Measurements from ENCODE around the gene FRZB.

Gene FRZB

GRCh38 chr2:182826064-182826463 is 40.4 kb downstream of the FRZB start:
- no peak overlapping the region for H3K4me3 ChIP-seq (ENCODE audit: insufficient read length, low read depth)
- no peak overlapping the region for H3K9ac ChIP-seq (ENCODE audit: insufficient read length, low read depth)
- no peaks in the 10 kb centered on the region for H3K9me3 ChIP-seq (ENCODE audit: insufficient read depth, low read length)
- TF ChIP-seq SUZ12 (IDR thresholded peaks at IDR 0.05; ENCODE audit: extremely low read depth, insufficient read depth, insufficient read length): no peak
- TF ChIP-seq ZNF274 (IDR thresholded peaks at IDR 0.05; ENCODE audit: low read depth, low read length): no peak
- TF ChIP-seq YY1 (IDR thresholded peaks at IDR 0.05; ENCODE audit: insufficient read depth, insufficient read length): no peak
- no peak for DNase-seq (ENCODE audit: low read depth, low spot score)
- no peaks in the 10 kb centered on the region for H3K4me1 ChIP-seq (ENCODE audit: insufficient read depth, insufficient read length)
- H3K36me3 ChIP-seq (ENCODE audit: insufficient read depth, insufficient read length, low read length): no peaks in the 10 kb centered on the region
- no peaks in the 10 kb centered on the region for H3K27me3 ChIP-seq (ENCODE audit: insufficient read depth, insufficient read length)

GRCh38 chr2:182824767-182825158 is 41.7 kb downstream of the FRZB start:
- Histone ChIP-seq H3K9ac (ENCODE audit: insufficient read length, low read depth) (no peak overlapping the region), H3K4me1 (ENCODE audit: insufficient read depth, insufficient read length) (no peaks in the 10 kb centered on the region), H3K36me3 (ENCODE audit: insufficient read depth, insufficient read length, low read length) (no peaks in the 10 kb centered on the region), H3K4me3 (ENCODE audit: insufficient read length, low read depth) (no peak overlapping the region), H3K9me3 (ENCODE audit: insufficient read depth, low read length) (no peaks in the 10 kb centered on the region), H3K27me3 (ENCODE audit: insufficient read depth, insufficient read length) (no peaks in the 10 kb centered on the region)
- no peak for DNase-seq (ENCODE audit: low read depth, low spot score)
- no peak for TF ChIP-seq ZNF274 (IDR thresholded peaks at IDR 0.05; ENCODE audit: low read depth, low read length)
- no peak for TF ChIP-seq SUZ12 (IDR thresholded peaks at IDR 0.05; ENCODE audit: extremely low read depth, insufficient read depth, insufficient read length)
- TF ChIP-seq YY1 (IDR thresholded peaks at IDR 0.05; ENCODE audit: insufficient read depth, insufficient read length): no peak

- Histone ChIP-seq H3K4me3 (ENCODE audit: insufficient read length, low read depth) (no peak overlapping the region), H3K4me1 (ENCODE audit: insufficient read depth, insufficient read length) (no peaks in the 10 kb centered on the region), H3K9ac (ENCODE audit: insufficient read length, low read depth) (no peak overlapping the region), H3K27me3 (ENCODE audit: insufficient read depth, insufficient read length) (no peaks in the 10 kb centered on the region), H3K36me3 (ENCODE audit: insufficient read depth, insufficient read length, low read length) (no peaks in the 10 kb centered on the region), H3K9me3 (ENCODE audit: insufficient read depth, low read length) (no peaks in the 10 kb centered on the region)
- TF ChIP-seq ZNF274 (IDR thresholded peaks at IDR 0.05; ENCODE audit: low read depth, low read length) (no peak), YY1 (IDR thresholded peaks at IDR 0.05; ENCODE audit: insufficient read depth, insufficient read length) (no peak), SUZ12 (IDR thresholded peaks at IDR 0.05; ENCODE audit: extremely low read depth, insufficient read depth, insufficient read length) (no peak)
- no peak for DNase-seq (ENCODE audit: low read depth, low spot score)
Measured at GRCh38 chr2:182824056-182824766, 42.2 kb downstream of the FRZB start.

GRCh38 chr2:182822733-182823132 is 43.7 kb downstream of the FRZB start:
- Histone ChIP-seq H3K27me3 (ENCODE audit: insufficient read depth, insufficient read length) (no peaks in the 10 kb centered on the region), H3K4me1 (ENCODE audit: insufficient read depth, insufficient read length) (no peaks in the 10 kb centered on the region), H3K9me3 (ENCODE audit: insufficient read depth, low read length) (no peaks in the 10 kb centered on the region), H3K9ac (ENCODE audit: insufficient read length, low read depth) (no peak overlapping the region), H3K36me3 (ENCODE audit: insufficient read depth, insufficient read length, low read length) (no peaks in the 10 kb centered on the region), H3K4me3 (ENCODE audit: insufficient read length, low read depth) (no peak overlapping the region)
- DNase-seq (ENCODE audit: low read depth, low spot score): no peak
- TF ChIP-seq ZNF274 (IDR thresholded peaks at IDR 0.05; ENCODE audit: low read depth, low read length) (no peak), SUZ12 (IDR thresholded peaks at IDR 0.05; ENCODE audit: extremely low read depth, insufficient read depth, insufficient read length) (no peak), YY1 (IDR thresholded peaks at IDR 0.05; ENCODE audit: insufficient read depth, insufficient read length) (no peak)

GRCh38 chr2:182821182-182821581 is 45.3 kb downstream of the FRZB start:
- DNase-seq (ENCODE audit: low read depth, low spot score): no peak
- Histone ChIP-seq H3K27me3 (ENCODE audit: insufficient read depth, insufficient read length) (no peaks in the 10 kb centered on the region), H3K4me3 (ENCODE audit: insufficient read length, low read depth) (no peak overlapping the region), H3K9ac (ENCODE audit: insufficient read length, low read depth) (no peak overlapping the region), H3K4me1 (ENCODE audit: insufficient read depth, insufficient read length) (no peaks in the 10 kb centered on the region), H3K36me3 (ENCODE audit: insufficient read depth, insufficient read length, low read length) (no peaks in the 10 kb centered on the region), H3K9me3 (ENCODE audit: insufficient read depth, low read length) (no peaks in the 10 kb centered on the region)
- TF ChIP-seq YY1 (IDR thresholded peaks at IDR 0.05; ENCODE audit: insufficient read depth, insufficient read length) (no peak), ZNF274 (IDR thresholded peaks at IDR 0.05; ENCODE audit: low read depth, low read length) (no peak), SUZ12 (IDR thresholded peaks at IDR 0.05; ENCODE audit: extremely low read depth, insufficient read depth, insufficient read length) (no peak)

GRCh38 chr2:182819412-182819811 is 47.0 kb downstream of the FRZB start:
- Histone ChIP-seq H3K4me1 (ENCODE audit: insufficient read depth, insufficient read length) (no peaks in the 10 kb centered on the region), H3K4me3 (ENCODE audit: insufficient read length, low read depth) (no peak overlapping the region), H3K27me3 (ENCODE audit: insufficient read depth, insufficient read length) (no peaks in the 10 kb centered on the region), H3K36me3 (ENCODE audit: insufficient read depth, insufficient read length, low read length) (no peaks in the 10 kb centered on the region), H3K9ac (ENCODE audit: insufficient read length, low read depth) (no peak overlapping the region), H3K9me3 (ENCODE audit: insufficient read depth, low read length) (no peaks in the 10 kb centered on the region)
- TF ChIP-seq SUZ12 (IDR thresholded peaks at IDR 0.05; ENCODE audit: extremely low read depth, insufficient read depth, insufficient read length) (no peak), ZNF274 (IDR thresholded peaks at IDR 0.05; ENCODE audit: low read depth, low read length) (no peak), YY1 (IDR thresholded peaks at IDR 0.05; ENCODE audit: insufficient read depth, insufficient read length) (no peak)
- DNase-seq (ENCODE audit: low read depth, low spot score): no peak

- H3K4me1 ChIP-seq (ENCODE audit: insufficient read depth, insufficient read length): no peaks in the 10 kb centered on the region
- H3K9me3 ChIP-seq (ENCODE audit: insufficient read depth, low read length): no peaks in the 10 kb centered on the region
- TF ChIP-seq ZNF274 (IDR thresholded peaks at IDR 0.05; ENCODE audit: low read depth, low read length): no peak
- TF ChIP-seq SUZ12 (IDR thresholded peaks at IDR 0.05; ENCODE audit: extremely low read depth, insufficient read depth, insufficient read length): no peak
- TF ChIP-seq YY1 (IDR thresholded peaks at IDR 0.05; ENCODE audit: insufficient read depth, insufficient read length): no peak
- no peaks in the 10 kb centered on the region for H3K36me3 ChIP-seq (ENCODE audit: insufficient read depth, insufficient read length, low read length)
- H3K9ac ChIP-seq (ENCODE audit: insufficient read length, low read depth): no peak overlapping the region
- no peak overlapping the region for H3K4me3 ChIP-seq (ENCODE audit: insufficient read length, low read depth)
- DNase-seq (ENCODE audit: low read depth, low spot score): peak; percentile 74
- no peaks in the 10 kb centered on the region for H3K27me3 ChIP-seq (ENCODE audit: insufficient read depth, insufficient read length)
Measured at GRCh38 chr2:182818925-182819324, 47.5 kb downstream of the FRZB start.

All from NT2/D1 (cell line).